ENCODE measurements around the gene CHRNA3.

The CHRNA3 gene

DNA sequence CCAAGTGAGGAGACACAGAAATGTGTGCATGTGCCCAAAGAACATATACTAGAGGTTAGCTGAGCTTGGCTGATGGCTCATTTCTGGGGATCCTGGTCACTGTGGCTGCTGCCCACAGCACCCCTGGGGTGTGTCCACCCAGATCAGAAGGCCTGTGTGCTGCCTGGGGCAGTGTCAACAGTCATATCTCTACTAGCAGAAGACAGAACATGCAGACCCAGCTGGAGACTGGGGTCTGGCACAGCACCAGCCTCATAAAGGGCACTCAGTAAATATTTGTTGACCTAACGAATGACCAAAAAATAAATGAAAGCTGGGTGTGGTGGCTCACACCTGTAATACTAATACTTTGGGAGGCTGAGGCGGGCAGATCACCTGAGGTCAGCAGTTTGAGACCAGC is 16.4 kb downstream of the CHRNA3 start:
- Histone ChIP-seq H3K4me3 (ENCODE audit: low read length) (no peak overlapping the region), H2AFZ (ENCODE audit: low read depth, low read length) (no peak overlapping the region), H3K4me2 (ENCODE audit: low read length) (no peak overlapping the region), H3K27me3 (ENCODE audit: low read depth, low read length) (no peaks in the 10 kb centered on the region), H3K27ac (ENCODE audit: low read length) (no peak overlapping the region), H3K79me2 (ENCODE audit: low read length) (no peaks in the 10 kb centered on the region), H3K36me3 (replicated peaks; ENCODE audit: low read depth, low read length) (peaks cover 6% of the 10 kb centered on the region), H3K4me1 (ENCODE audit: low read length) (no peaks in the 10 kb centered on the region), H3K9me3 (ENCODE audit: insufficient read depth, low read length) (no peaks in the 10 kb centered on the region), H3K9ac (ENCODE audit: low read length) (no peak overlapping the region), H4K20me1 (ENCODE audit: insufficient read depth, low read length) (no peaks in the 10 kb centered on the region)
- TF ChIP-seq, protein P1, sequence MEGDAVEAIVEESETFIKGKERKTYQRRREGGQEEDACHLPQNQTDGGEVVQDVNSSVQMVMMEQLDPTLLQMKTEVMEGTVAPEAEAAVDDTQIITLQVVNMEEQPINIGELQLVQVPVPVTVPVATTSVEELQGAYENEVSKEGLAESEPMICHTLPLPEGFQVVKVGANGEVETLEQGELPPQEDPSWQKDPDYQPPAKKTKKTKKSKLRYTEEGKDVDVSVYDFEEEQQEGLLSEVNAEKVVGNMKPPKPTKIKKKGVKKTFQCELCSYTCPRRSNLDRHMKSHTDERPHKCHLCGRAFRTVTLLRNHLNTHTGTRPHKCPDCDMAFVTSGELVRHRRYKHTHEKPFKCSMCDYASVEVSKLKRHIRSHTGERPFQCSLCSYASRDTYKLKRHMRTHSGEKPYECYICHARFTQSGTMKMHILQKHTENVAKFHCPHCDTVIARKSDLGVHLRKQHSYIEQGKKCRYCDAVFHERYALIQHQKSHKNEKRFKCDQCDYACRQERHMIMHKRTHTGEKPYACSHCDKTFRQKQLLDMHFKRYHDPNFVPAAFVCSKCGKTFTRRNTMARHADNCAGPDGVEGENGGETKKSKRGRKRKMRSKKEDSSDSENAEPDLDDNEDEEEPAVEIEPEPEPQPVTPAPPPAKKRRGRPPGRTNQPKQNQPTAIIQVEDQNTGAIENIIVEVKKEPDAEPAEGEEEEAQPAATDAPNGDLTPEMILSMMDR (IDR thresholded peaks at IDR 0.05; ENCODE audit: low read depth, low read length): no peak
- no peak for TF ChIP-seq EZH2phosphoT487 (IDR thresholded peaks at IDR 0.05; ENCODE audit: low read depth)

DNA sequence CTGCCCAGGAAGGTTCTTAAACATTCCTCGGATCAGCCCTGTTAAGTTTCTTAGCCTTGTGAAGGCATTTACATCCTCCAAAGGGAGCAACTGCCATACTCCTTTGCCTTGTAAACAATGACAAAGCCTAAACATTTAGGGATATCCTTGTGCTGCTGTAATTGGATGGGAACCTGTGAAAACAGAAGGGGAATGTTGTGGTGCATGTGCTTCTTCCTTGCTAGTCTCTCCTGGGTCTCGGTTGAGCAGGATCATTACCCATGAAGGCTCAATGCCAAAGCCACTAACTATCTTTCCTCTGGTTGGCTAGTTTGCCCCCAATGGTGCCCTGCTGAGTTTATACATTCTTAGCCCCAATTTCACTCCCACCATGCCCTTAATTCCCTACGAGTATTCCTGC is 17.3 kb downstream of the CHRNA3 start:
- Histone ChIP-seq H3K79me2 (ENCODE audit: low read length) (no peaks in the 10 kb centered on the region), H4K20me1 (ENCODE audit: insufficient read depth, low read length) (no peaks in the 10 kb centered on the region), H3K4me2 (ENCODE audit: low read length) (no peak overlapping the region), H3K27ac (ENCODE audit: low read length) (no peak overlapping the region), H3K4me3 (ENCODE audit: low read length) (no peak overlapping the region), H3K9ac (ENCODE audit: low read length) (no peak overlapping the region), H3K4me1 (ENCODE audit: low read length) (no peaks in the 10 kb centered on the region), H2AFZ (ENCODE audit: low read depth, low read length) (no peak overlapping the region), H3K36me3 (replicated peaks; ENCODE audit: low read depth, low read length) (peaks cover 6% of the 10 kb centered on the region), H3K27me3 (ENCODE audit: low read depth, low read length) (no peaks in the 10 kb centered on the region), H3K9me3 (ENCODE audit: insufficient read depth, low read length) (no peaks in the 10 kb centered on the region)
- TF ChIP-seq, protein P1 (IDR thresholded peaks at IDR 0.05; ENCODE audit: low read depth, low read length): no peak
- TF ChIP-seq EZH2phosphoT487 (IDR thresholded peaks at IDR 0.05; ENCODE audit: low read depth): no peak

DNA sequence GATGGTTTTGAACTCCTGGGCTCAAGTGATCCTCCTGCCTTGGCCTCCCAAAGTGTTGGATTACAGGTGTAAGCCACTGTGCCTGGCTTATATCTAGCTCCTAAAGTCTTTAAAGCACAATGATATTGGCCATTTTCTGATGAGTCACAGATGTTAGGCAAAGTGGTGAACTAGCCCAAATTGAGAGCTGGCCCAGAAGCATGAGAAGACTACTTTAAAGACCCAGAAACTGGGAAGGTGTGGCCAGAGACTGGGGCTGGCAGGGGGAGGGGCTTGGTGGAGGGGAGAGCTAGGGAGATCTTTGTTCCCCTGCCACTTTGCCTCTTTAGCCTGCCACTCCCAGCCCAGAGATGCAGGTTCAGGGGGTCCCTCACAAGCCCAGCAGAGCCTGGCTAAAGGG is 21.6 kb downstream of the CHRNA3 start:
- TF ChIP-seq, protein P1 (IDR thresholded peaks at IDR 0.05; ENCODE audit: low read depth, low read length): no peak
- no peak for TF ChIP-seq EZH2phosphoT487 (IDR thresholded peaks at IDR 0.05; ENCODE audit: low read depth)

DNA sequence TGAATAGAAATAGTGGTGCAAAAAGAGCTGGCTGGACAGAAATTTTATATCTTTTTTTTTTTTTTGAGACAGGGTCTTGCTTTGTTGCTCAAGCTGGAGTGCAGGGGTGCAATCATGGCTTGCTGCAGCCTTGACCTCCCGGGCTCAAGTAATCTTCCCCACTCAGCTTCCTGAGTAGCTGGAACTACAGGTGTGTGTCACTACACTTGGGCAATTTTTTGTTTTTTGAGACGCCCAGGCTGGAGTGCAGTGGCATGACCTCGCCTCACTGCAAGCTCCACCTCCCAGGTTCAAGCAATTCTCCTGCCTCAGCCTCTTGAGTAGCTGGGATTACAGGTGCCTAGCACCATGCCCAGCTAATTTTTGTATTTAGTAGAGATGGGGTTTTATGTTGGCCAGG is 22.4 kb downstream of the CHRNA3 start:
- no peaks in the 10 kb centered on the region for H3K9me3 ChIP-seq (ENCODE audit: insufficient read depth, low read length)
- H4K20me1 ChIP-seq (ENCODE audit: insufficient read depth, low read length): no peaks in the 10 kb centered on the region
- H3K4me2 ChIP-seq (ENCODE audit: low read length): no peak overlapping the region
- no peak for TF ChIP-seq EZH2phosphoT487 (IDR thresholded peaks at IDR 0.05; ENCODE audit: low read depth)
- no peak overlapping the region for H2AFZ ChIP-seq (ENCODE audit: low read depth, low read length)
- H3K4me3 ChIP-seq (ENCODE audit: low read length): no peak overlapping the region
- no peak overlapping the region for H3K27ac ChIP-seq (ENCODE audit: low read length)
- H3K27me3 ChIP-seq (ENCODE audit: low read depth, low read length): no peaks in the 10 kb centered on the region
- peaks cover 8% of the 10 kb centered on the region for H3K36me3 ChIP-seq (replicated peaks; ENCODE audit: low read depth, low read length)
- no peak overlapping the region for H3K9ac ChIP-seq (ENCODE audit: low read length)
- no peaks in the 10 kb centered on the region for H3K4me1 ChIP-seq (ENCODE audit: low read length)
- no peaks in the 10 kb centered on the region for H3K79me2 ChIP-seq (ENCODE audit: low read length)

More for the DNA sequence above, 21.6 kb downstream of the CHRNA3 start:
- H3K4me1 ChIP-seq (ENCODE audit: low read length): no peaks in the 10 kb centered on the region
- H3K79me2 ChIP-seq (ENCODE audit: low read length): no peaks in the 10 kb centered on the region
- H3K4me2 ChIP-seq (ENCODE audit: low read length): no peak overlapping the region
- no peak overlapping the region for H3K9ac ChIP-seq (ENCODE audit: low read length)
- no peaks in the 10 kb centered on the region for H3K9me3 ChIP-seq (ENCODE audit: insufficient read depth, low read length)
- H4K20me1 ChIP-seq (ENCODE audit: insufficient read depth, low read length): no peaks in the 10 kb centered on the region
- no peak overlapping the region for H3K27ac ChIP-seq (ENCODE audit: low read length)
- no peak overlapping the region for H2AFZ ChIP-seq (ENCODE audit: low read depth, low read length)
- peaks cover 8% of the 10 kb centered on the region for H3K36me3 ChIP-seq (replicated peaks; ENCODE audit: low read depth, low read length)
- H3K27me3 ChIP-seq (ENCODE audit: low read depth, low read length): no peaks in the 10 kb centered on the region
- H3K4me3 ChIP-seq (ENCODE audit: low read length): no peak overlapping the region

DNA sequence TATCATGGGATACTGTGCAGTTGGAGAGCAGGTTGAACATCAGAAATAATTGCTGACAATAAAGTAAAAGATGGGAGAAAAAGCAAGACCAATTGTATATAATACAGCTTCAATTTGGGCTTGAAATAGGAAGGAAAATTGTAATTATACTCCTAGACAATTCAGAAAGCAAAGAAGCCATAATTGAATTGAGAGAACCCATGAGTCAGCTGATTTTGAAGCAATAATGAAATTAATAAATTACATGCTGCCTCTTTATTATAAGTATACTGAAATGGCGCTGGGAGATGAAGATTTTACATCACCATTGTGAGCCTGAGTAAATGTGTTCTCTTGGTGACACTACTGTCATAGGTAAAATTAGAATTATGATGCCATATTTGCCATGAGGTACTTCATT is 23.2 kb downstream of the CHRNA3 start:
- Histone ChIP-seq H3K4me2 (ENCODE audit: low read length) (no peak overlapping the region), H3K4me3 (ENCODE audit: low read length) (no peak overlapping the region), H3K9me3 (ENCODE audit: insufficient read depth, low read length) (no peaks in the 10 kb centered on the region), H3K79me2 (ENCODE audit: low read length) (no peaks in the 10 kb centered on the region), H3K36me3 (replicated peaks; ENCODE audit: low read depth, low read length) (peaks cover 5% of the 10 kb centered on the region), H3K27ac (ENCODE audit: low read length) (no peak overlapping the region), H3K4me1 (ENCODE audit: low read length) (no peaks in the 10 kb centered on the region), H3K27me3 (ENCODE audit: low read depth, low read length) (no peaks in the 10 kb centered on the region), H4K20me1 (ENCODE audit: insufficient read depth, low read length) (no peaks in the 10 kb centered on the region), H3K9ac (ENCODE audit: low read length) (no peak overlapping the region), H2AFZ (ENCODE audit: low read depth, low read length) (no peak overlapping the region)
- TF ChIP-seq EZH2phosphoT487 (IDR thresholded peaks at IDR 0.05; ENCODE audit: low read depth): no peak
- TF ChIP-seq, protein P1 (IDR thresholded peaks at IDR 0.05; ENCODE audit: low read depth, low read length): no peak

All from OCI-LY3 (cell line).